NCI-H524 treated with DMSO at 0.1 percent for 48 hours (cell line): Measurements from ENCODE around the gene PHEX.

Experiments used
- DNase-seq: peaks from one replicate; lab custom pipeline; 2025; lab: John Stamatoyannopoulos, UW

Gene PHEX

DNA sequence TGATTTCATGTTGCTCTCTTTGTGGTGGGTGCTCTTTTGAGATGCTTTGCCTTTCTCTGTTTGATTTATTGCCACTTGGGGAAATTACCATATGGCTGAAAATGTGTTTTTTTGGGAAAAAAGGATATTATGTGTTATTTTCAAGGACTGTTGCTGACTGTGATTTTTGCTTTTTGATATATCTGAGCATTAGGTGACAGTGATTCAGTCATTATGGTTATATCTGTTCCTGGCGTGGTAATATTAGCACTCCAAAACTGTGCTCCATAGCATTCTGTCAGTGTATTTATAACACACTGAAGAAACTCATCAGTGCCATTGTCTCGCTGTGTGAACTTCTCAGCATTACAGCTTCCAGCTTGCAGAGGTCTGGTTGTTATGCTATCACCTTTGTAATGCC is 73.8 kb downstream of the PHEX start:
- no peak for DNase-seq

DNA sequence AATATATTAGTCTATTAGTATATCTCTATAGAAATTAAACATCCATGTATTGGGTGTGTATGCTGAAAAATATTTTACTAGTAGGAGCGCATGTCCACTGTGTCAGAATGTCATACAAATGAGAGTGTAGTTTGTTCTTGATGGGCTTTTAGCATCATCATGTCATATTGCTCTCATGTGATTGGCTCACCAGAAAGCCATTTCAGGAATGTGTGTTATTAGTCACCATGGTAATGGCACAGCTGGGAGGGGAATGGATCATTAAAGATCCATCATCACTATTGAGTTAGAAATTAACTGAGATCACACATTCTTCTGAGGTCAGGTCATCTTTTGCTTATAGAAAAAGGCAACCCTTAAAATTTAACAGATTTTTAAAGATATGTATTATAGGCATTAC is 77.3 kb downstream of the PHEX start:
- DNase-seq, result no peak

DNA sequence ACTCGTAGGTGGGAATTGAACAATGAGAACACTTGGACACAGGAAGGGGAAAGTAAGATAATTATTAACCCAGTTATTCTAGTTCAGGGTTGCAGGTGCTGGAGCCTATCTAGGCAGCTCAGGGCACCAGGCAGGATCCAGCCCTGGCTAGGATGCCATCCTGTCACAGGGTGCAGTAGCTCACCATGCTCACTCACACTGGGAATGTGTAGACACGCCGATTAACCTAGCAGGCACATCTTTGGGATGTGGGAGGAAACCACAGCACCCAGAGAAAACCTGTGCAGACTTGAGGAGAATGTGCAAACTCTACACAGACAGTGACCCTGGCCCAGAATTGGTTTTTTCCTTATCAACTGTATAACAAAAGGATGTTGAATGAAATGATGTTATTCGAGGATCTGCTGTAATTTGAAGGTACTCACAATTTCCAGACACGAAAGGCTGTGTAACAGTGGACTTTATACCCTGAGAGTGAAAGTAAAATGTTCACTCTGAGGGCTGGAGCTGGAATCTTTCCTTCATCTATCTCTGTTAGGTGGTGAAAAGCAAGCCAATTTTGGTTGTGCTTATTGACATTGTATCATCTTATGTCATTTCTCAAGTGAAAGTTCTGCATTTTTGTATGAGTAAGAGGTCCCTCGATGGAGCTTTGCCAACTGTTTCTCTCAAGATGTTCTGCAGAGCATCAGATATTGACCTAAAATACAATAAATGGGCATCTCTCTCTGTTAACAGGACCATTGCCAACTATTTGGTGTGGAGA is 78.8 kb downstream of the PHEX start:
- DNase-seq, result no peak

DNA sequence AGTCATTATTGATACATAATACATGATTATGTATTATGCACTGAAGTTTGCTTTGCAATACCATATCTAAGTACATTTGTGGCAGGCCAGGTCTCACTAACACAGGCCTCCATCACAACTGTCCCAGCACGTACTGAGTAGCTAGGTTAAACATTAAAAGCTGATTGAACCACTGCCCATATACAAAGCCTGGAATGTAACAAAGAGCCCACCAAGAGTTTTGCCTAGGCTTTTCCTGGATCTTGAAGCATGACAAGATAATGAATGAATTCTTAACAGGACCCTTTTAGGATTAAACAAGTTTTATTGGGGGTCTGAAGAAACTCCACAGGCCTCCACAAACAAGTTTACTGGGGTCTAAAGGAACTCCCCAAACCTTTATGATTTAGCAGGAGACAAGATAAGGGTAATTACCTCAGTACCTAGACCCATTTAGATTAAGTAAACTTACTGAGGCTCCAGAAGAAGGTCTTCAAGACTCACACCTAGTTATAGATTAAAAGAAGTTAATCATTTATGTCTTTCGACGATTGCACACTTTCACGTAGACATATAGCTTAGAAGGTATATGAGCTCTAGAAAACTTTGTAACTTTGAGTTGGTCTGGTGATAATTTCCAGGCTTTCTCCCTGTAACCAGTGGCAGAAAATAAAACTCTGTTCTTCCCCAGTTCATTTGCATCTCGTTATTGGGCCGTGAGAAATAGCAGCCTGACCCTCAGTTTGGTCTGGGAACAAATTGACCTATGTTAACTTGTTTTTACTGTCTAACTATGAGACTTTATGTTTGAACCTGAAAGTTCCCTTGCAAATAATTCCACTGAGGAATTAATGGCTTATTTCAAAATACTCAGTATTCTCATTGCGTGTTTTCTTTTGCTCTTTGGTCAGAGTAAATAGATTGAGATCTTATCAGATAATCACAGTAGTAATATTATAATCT is 84.8 kb downstream of the PHEX start:
- DNase-seq, result no peak

GRCh38 chrX:22117633-22118032 is 85.5 kb downstream of the PHEX start:
- DNase-seq, result no peak

DNA sequence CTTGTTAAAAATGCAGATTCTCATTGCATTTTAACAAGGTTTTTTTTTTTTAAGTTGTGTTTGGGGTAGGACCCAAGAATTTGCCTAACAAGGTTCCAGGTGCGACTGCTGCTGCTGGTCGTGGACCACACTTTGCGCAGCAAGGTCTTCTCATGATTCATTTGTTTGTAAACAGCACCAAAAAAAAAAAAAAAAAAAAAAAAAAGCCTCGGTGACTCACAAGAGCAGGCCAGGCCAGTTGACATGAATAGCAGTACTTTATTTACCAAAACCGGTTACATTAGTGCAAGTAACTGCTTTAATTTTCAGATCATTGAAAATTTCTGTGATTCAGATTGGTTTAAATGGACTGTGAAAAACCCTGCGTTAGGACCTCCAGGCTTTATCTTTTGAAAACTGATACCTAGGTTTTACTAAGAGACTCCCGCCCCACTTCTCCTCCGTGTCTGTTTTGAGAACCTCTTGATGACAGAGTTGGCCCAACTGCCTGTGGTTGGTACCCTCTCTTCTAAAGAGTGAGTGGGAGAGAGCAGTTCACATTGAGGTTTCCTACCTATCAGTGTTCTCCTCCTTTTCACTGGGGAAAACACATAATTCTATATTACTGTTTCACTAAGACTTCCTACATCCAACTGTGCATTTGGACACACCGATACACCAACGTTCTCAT is 86.2 kb downstream of the PHEX start:
- no peak for DNase-seq

DNA sequence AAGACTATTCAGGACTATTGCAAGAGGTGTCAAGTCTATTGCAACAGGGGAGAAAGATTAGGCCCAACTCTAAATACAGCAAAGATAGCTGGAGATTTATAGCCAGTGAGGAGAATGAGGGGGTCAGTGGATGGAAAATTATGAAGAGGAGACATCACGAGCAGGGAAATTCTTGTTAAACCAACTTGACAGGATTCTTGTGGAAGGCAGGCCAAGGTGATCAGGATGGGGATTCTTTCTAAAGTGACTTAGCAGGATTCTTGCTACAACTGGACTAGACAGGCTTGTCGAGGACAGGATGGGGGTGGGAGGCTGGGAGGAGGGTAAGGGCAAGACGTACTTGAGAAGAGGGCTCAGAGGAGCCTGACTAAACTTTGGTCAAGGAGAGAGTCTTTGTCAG is 89.0 kb downstream of the PHEX start:
- no peak for DNase-seq

DNA sequence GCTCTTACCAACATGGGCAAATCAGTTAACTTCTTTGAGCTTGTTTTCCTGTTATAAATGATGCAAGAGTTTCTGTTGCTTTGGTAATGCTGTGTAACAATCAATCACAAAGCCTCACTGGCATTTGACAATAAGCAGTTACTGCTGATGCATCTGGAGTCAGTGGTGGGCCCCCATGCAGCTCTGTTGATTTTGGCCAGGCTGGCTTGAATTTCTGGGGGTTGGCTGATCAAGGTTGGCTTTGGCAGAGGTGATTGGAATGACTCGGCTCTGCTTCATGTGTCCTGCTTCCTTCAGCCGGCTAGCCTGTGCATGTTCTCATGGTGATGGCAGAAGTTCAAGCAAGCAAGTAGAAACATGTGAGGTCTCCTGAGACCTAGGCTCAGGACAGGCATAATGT is 90.4 kb downstream of the PHEX start:
- no peak for DNase-seq

- no peak for DNase-seq
Observed at GRCh38 chrX:22124098-22124497, 92.0 kb downstream of the PHEX start.

- no peak for DNase-seq
Observed at GRCh38 chrX:22125481-22125880, 93.4 kb downstream of the PHEX start.

- DNase-seq, result no peak
Observed at GRCh38 chrX:22126327-22126726, 94.2 kb downstream of the PHEX start.

DNA sequence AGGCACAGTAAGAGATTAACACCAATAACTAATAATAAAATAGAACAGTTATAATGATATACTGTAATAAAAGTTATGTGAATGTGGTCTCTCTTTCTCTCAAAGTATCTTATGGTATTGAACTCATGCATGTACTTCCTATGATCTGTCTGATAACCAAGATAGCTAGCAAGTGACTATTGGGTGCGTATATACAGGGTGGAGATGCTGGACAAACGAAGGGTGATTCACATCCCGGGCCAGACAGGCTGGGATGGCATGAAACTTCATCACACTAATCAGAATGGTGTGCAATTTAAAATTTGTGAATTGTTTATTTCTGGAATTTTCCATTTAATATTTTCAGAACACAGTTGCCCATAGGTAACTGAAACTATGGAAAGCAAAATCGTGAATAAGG is 96.8 kb downstream of the PHEX start:
- no peak for DNase-seq

DNA sequence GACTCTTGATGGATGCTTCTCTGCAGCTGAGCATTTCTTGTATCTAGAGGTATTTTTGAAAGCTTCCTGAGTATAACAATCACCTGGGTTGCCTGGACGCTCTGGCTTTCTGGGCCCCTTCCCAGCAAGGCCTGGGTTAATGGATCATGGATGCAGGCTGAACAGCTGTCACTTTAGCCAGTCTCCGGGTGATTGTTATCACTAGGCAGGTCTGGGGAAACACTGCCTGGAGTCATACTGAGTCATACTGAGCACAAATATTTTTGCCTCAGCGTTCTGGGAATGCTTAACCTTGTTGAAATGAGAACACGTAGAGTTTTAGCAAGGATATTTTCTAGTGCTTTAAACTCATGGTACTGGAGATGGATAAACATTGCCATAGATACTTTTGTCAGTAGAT is 102.6 kb downstream of the PHEX start:
- no peak for DNase-seq

- DNase-seq, result no peak
Observed at GRCh38 chrX:22135171-22135711, 103.1 kb downstream of the PHEX start.

GRCh38 chrX:22135994-22136684 is 104.0 kb downstream of the PHEX start:
- DNase-seq, result no peak

DNA sequence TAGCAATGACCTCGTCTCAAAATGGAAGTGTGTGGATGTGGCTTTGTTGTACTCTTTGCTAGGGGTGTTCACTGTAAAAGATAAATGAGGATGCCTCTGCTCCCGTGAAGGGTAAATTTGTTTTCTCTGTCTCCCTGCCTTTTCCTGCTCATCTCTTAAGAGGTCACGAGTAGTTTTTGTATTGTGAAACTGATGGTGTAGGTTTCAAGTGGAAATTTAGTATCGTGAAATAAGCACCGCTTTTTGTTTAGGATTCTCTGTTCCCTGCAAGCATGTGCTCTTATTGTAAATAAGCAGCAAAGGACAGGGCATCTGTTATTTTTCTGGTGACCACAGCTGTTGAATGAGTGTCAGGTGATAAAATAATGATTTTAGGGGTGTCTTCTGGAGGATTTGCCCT is 104.6 kb downstream of the PHEX start:
- DNase-seq, result no peak

DNA sequence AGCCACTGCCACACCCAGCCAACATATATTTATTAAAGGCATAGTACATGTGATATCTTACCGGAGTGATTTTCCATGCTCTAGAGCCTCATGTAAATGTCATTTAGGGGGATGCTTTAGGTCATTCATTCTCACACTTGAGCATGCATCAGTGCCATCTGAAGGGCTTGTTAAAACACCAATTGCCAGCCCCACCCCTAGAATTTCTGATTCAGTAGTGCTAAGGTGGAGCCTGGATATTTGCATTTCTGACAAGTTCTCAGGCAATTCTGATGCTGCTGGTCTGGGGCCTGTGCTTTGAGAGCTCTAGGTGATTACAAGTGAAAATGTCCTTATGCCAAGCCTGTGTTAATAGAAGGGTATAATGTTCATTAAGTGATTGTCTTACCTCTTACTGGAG is 107.7 kb downstream of the PHEX start:
- DNase-seq, result no peak

DNA sequence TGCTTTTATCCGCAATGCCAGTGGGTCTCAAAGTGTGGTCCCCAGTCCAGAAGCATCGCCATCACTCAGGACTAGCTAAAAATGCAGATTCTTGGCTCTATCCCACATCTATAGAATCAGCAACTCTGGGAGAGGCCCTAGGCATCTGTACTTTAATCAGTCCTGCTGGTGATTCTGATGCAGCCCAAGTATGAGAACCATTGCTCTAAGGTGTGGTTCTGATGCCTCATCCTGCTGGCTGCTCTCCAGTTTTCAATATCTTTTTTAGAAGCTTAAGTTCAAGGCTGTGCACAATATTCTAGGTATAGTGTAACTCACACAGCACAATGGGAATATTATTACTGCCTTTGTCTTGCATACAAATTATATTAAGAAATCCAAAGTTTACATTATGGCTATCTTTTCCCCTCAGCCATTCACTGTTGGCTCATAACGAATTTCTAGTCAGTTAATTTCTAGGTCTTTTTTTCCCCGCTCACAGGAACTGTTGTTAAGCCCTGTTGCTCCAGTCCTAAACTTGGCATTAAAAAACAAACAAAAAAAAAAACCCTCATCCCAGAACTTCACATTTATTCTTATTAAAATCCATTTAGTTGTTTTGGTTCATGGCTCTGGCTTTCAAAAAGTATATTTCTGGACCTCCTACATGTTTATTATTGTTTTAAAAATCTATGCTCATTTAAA is 109.1 kb downstream of the PHEX start:
- DNase-seq, result no peak

GRCh38 chrX:22147214-22147613 is 115.1 kb downstream of the PHEX start:
- no peak for DNase-seq

GRCh38 chrX:22147942-22148341 is 115.8 kb downstream of the PHEX start:
- DNase-seq, result no peak

DNA sequence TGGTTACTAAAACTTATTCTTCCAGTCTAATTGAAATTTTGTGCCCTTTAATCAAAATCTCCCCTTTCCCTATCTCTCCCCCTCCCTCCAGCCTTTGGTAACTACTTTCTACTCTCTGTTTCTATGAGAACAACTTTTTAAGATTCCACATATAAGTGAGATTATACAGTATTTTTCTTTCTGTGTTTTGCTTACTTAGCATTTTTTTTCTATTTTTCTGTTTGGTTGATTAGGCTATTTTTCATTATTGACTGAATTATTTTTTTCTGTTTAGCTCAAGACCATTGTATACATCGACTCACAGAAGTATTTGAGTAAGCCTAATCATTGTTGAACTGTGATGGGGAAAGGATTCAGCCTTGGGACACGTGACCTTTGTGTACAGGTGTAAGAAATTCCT is 116.4 kb downstream of the PHEX start:
- DNase-seq, result no peak
